ENCODE results near the gene KCNQ1.

Gene KCNQ1

DNA sequence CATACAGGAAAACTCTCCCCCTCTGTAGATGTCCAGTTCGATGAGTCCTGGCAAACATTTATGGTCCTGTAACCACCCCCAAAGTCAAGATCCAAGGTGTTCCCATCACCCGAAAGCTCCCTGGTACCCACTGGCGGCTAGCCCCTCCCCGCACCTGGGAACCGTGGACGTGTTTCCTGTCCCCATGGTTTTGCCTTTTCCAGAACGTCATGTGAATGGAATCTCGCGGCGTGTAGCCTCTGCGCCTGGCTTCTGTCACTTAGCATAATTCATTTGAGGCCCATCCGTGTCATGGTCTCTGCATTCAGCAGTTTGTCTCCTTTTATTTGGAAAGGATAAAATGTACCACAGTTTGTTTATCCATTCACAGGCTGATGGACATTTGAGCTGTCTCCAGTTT lies 106.3 kb downstream of the KCNQ1 start:
- TF ChIP-seq, protein P1, sequence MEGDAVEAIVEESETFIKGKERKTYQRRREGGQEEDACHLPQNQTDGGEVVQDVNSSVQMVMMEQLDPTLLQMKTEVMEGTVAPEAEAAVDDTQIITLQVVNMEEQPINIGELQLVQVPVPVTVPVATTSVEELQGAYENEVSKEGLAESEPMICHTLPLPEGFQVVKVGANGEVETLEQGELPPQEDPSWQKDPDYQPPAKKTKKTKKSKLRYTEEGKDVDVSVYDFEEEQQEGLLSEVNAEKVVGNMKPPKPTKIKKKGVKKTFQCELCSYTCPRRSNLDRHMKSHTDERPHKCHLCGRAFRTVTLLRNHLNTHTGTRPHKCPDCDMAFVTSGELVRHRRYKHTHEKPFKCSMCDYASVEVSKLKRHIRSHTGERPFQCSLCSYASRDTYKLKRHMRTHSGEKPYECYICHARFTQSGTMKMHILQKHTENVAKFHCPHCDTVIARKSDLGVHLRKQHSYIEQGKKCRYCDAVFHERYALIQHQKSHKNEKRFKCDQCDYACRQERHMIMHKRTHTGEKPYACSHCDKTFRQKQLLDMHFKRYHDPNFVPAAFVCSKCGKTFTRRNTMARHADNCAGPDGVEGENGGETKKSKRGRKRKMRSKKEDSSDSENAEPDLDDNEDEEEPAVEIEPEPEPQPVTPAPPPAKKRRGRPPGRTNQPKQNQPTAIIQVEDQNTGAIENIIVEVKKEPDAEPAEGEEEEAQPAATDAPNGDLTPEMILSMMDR (IDR thresholded peaks at IDR 0.05; ENCODE audit: insufficient read depth, low read length, poor library complexity, severe bottlenecking), result no peak
- no peaks in the 10 kb centered on the region for H3K36me3 ChIP-seq (ENCODE audit: control insufficient read depth, insufficient read depth, low read length)
- H3K4me3 ChIP-seq (replicated peaks; ENCODE audit: low read depth, low read length), result no peak overlapping the region
- H3K27me3 ChIP-seq (replicated peaks; ENCODE audit: control insufficient read depth, insufficient read depth, low read length), result no peaks in the 10 kb centered on the region; the same call in 1 of the 2 replicates
- no peak for DNase-seq (ENCODE audit: extremely low read depth, insufficient read length)

DNA sequence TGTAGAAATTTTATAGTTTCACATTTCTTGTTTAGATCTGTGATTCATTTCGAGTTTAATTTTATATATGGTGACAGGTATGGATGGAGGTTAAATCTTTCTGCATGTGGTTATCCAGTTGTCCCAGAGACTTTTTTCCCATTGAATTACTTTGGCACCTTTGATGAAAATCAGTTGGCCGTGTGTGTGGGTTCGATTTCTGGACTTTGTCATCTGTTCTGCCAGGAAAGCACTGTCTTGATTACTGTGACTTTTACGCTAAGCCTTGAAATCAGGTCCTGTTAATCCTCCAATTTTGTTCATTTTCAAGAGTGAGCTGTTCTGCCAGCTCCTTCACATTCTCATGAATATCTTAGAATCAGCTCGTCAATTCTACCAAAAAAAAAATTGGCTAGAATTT lies 107.4 kb downstream of the KCNQ1 start:
- Histone ChIP-seq H3K36me3 (ENCODE audit: control insufficient read depth, insufficient read depth, low read length) (no peaks in the 10 kb centered on the region), H3K4me3 (replicated peaks; ENCODE audit: low read depth, low read length) (no peak overlapping the region), H3K27me3 (replicated peaks; ENCODE audit: control insufficient read depth, insufficient read depth, low read length) (no peaks in the 10 kb centered on the region; the same call in 1 of the 2 replicates)
- TF ChIP-seq, protein P1 (IDR thresholded peaks at IDR 0.05; ENCODE audit: insufficient read depth, low read length, poor library complexity, severe bottlenecking), result no peak
- no peak for DNase-seq (ENCODE audit: extremely low read depth, insufficient read length)

DNA sequence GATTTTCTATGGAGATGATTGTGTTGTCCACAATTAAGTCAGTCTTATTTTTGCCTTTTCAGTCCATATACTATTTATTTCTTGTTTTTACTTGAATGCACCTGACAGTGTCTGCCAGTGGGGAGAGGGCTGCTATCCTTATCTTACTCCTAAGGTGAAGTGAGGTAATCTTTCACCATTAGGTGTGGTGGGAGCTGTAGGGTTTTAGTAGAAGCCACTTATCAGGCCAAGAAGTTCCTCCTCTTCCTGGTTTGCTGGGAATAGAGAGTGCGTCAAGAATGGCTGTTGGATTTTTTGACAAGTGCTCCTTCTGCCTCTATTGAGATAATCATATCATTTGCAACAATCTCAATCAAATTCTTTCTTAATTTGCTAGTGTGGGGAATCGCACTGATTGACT lies 108.4 kb downstream of the KCNQ1 start:
- no peak for DNase-seq (ENCODE audit: extremely low read depth, insufficient read length)
- TF ChIP-seq, protein P1 (IDR thresholded peaks at IDR 0.05; ENCODE audit: insufficient read depth, low read length, poor library complexity, severe bottlenecking), result no peak
- Histone ChIP-seq H3K27me3 (replicated peaks; ENCODE audit: control insufficient read depth, insufficient read depth, low read length) (no peaks in the 10 kb centered on the region; the same call in 1 of the 2 replicates), H3K4me3 (replicated peaks; ENCODE audit: low read depth, low read length) (no peak overlapping the region), H3K36me3 (ENCODE audit: control insufficient read depth, insufficient read depth, low read length) (no peaks in the 10 kb centered on the region)

DNA sequence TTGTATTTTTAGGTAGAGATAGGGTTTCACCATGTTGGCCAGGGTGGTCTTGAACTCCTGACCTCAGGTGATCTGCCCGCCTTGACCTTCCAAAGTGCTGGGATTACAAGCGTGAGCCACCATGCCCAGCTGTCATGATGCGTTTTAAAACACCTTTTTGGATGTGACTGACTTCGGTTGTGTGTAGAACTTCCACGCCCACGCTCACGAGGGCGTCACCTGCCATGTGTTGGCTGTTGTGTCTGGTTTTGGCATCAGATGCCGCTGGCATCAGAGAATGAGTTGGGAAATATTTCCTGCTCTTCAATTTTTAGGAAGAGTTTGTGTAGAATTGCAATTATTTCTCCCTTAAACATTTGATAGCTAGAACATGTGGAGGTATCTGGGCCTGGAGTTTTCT lies 109.1 kb downstream of the KCNQ1 start:
- TF ChIP-seq, protein P1 (IDR thresholded peaks at IDR 0.05; ENCODE audit: insufficient read depth, low read length, poor library complexity, severe bottlenecking), result no peak
- H3K4me3 ChIP-seq (replicated peaks; ENCODE audit: low read depth, low read length), result no peak overlapping the region
- H3K27me3 ChIP-seq (replicated peaks; ENCODE audit: control insufficient read depth, insufficient read depth, low read length), result no peaks in the 10 kb centered on the region; the same call in 1 of the 2 replicates
- no peak for DNase-seq (ENCODE audit: extremely low read depth, insufficient read length)
- no peaks in the 10 kb centered on the region for H3K36me3 ChIP-seq (ENCODE audit: control insufficient read depth, insufficient read depth, low read length)

DNA sequence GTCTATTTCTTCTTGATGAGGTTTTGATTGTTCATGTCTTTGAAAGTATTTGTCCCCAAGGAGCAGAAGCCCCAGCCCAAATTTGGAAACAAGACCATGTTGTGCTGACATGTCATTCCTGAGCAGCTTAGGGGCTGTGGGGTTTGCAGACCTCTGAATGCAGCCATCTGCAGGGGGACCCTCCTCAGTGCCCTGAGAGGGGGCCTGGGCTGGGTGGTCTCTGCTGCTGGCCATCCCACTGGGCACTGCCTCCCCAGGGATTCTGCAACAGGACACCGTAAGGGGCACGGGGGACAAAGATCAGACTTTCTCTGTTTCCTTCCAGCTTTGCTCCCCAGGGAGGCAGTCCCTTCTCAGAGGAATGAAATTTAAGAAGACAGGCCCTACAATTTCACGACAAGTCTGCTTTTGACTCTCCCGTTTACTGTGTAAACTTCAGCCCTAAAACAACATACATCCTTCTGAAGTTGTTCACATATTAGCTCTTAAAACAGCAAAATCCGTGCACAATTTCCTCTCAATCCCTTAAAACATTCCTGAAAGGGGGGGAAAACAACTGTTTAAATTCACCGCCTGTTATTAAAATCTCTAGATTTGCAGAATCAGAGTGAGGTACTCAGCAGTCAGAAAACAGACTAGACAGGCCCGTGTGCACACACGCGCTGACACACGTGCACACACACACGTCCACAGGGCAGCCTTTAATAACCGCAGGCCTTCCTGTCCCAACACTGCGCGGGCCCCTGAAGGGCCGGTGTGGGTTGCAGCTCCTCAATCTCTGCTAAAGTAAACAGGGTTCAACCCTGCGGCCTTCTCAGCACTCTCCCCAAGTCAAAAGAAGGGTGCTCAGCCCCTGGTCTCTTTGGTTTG lies 109.8 kb downstream of the KCNQ1 start:
- TF ChIP-seq, protein P1 (IDR thresholded peaks at IDR 0.05; ENCODE audit: insufficient read depth, low read length, poor library complexity, severe bottlenecking), result no peak
- Histone ChIP-seq H3K36me3 (ENCODE audit: control insufficient read depth, insufficient read depth, low read length) (no peaks in the 10 kb centered on the region), H3K4me3 (replicated peaks; ENCODE audit: low read depth, low read length) (no peak overlapping the region), H3K27me3 (replicated peaks; ENCODE audit: control insufficient read depth, insufficient read depth, low read length) (no peaks in the 10 kb centered on the region; the same call in 1 of the 2 replicates)
- no peak for DNase-seq (ENCODE audit: extremely low read depth, insufficient read length)

All from GM06990 (cell line).